Left lung (tissue), 10 donors: ENCODE data around the gene FXYD4. TPM values are rescaled to one million over a fixed set of nuclear protein-coding genes. Genes with fewer than 3 reads are reported as not detected.
A peak's percentile ranks its signal among the peaks of the same experiment; 100 is the strongest.

ENCODE experiments used
- ATAC-seq: fragments of 200-7000 bp; cut with Tn5 transposase; one replicate; pipeline ENCODE4 v1.9.1; 2020; ENCODE audit warnings: moderate library complexity
- DNase-seq, 4 donors: peaks; one replicate each; pipeline ENCODE4 v3.0.0-alpha.2; 2013 to 2020
- H3K27ac ChIP-seq, 2 donors: fragments of 200-600 bp; sonication (generic) in 1 of 2; one replicate each; pipeline versions ENCODE4 v1.5.0 to v1.8.0; 2020 to 2021
- H3K27me3 ChIP-seq, 2 donors: fragments of 200-600 bp; sonication (generic) in 1 of 2; one replicate each; pipeline versions ENCODE4 v1.5.0 to v1.8.0; 2020 to 2021
- H3K36me3 ChIP-seq, 2 donors: fragments of 200-600 bp; sonication (generic) in 1 of 2; one replicate each; pipeline versions ENCODE4 v1.5.0 to v1.8.0; 2020 to 2021
- H3K4me1 ChIP-seq, 2 donors: fragments of 200-600 bp; one replicate each; pipeline ENCODE4 v1.8.0; 2021
- H3K4me3 ChIP-seq, 2 donors: fragments of 200-600 bp; sonication (generic) in 1 of 2; one replicate each; pipeline versions ENCODE4 v1.5.0 to v1.8.0; 2020 to 2021; ENCODE audit warnings: mild to moderate bottlenecking in 1 of 2
- H3K9me3 ChIP-seq, 2 donors: fragments of 200-600 bp; sonication (generic) in 1 of 2; one replicate each; pipeline versions ENCODE4 v1.5.0 to v1.8.0; 2020 to 2021
- intact Hi-C, 2 donors: fragments of 100-400 bp; cut with DNase I; formaldehyde crosslinking; loops; one replicate each; pipeline versions ENCODE4 v1.11.2 to v1.14.2; 2022
- polyA plus RNA-seq, 6 donors: library from polyadenylated mRNA; unstranded; fragments of 120-200 nt; gene quantifications; one replicate each; pipeline ENCODE4 v1.2.1, GENCODE V29; 2013; ENCODE audit not compliant: insufficient read length in 6 of 6
- total RNA-seq, 2 donors: library from RNA; stranded (reverse); fragmentation: NEBNext Ultra II Directional; extraction: Animal tissue kit (Norgen Biotek cat#: 25700); gene quantifications; one replicate each; pipeline ENCODE4 v1.2.1, GENCODE V29; 2021
- TF ChIP-seq, protein P1 (sequence below), 2 donors: fragments of 200-600 bp; sonication (generic) in 1 of 2; IDR thresholded peaks; one replicate each; pipeline versions ENCODE4 v1.5.0 to v1.8.0; 2021; ENCODE audit warnings: antibody characterized with exemption in 2 of 2
- donor health status: DM: no; HTN: yes; CAD: no.
- donor health status: DM: no; HTN: no; CAD: no.

Gene FXYD4
- total and polyA plus RNA-seq, 8 donors, result 1.0 to 6.0 TPM; not detected in 6

DNA sequence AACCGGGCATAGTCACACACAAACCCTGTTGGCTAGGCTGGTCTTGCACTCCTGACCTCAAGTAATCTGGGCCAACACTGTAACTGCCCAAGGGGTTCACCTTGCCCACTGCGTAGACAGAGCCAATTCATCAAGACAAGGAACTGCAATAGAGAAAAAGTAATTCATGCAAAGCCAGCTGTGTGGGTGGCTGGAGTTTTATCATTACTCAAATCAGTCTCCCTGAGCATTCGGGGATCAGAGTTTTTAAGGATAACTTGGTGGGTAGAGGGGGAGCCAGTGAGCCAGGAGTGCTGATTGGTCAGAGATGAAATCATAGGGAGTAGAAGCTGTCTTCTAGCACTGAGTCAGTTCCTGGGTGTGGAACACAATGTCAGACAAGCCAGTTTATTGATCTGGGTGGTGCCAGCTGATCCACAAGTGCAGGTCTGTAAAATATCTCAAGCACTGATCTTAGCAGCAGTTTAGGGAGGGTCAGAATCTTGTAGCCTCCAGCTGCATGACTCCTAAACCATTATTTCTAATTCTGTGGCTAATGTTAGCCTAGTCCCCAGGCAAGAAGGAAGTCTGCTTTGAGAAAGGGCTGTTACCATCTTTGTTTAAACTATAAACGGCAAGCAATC lies 15.6 kb upstream of the FXYD4 start:
- H3K4me3 ChIP-seq, result no peak overlapping the region
- DNase-seq, result no peak
- no peak for ATAC-seq

DNA sequence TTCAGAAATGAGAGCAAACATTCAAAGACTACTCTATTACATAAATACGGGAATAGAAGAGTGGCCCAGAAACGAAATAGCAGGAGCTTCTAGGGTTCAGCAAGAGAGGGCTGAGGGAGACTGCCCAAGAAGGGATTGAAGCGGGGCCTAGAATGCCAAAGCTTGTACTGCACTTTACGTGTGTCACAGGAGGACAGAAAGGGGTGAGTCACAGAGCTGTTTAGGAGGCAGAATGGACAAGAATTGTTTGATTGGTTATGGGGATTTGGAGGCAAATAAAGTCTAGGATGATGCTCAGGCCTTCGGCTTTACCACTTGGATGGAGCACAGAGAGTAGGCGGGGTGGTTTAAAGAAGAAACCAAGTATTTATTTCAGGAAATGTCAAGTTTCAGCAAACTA lies 11.3 kb upstream of the FXYD4 start:
- ATAC-seq, result no peak
- intact Hi-C loops, result no loop called here

More for the DNA sequence above, 15.6 kb upstream of the FXYD4 start:
- intact Hi-C loops, result no loop called here
- TF ChIP-seq, protein P1, sequence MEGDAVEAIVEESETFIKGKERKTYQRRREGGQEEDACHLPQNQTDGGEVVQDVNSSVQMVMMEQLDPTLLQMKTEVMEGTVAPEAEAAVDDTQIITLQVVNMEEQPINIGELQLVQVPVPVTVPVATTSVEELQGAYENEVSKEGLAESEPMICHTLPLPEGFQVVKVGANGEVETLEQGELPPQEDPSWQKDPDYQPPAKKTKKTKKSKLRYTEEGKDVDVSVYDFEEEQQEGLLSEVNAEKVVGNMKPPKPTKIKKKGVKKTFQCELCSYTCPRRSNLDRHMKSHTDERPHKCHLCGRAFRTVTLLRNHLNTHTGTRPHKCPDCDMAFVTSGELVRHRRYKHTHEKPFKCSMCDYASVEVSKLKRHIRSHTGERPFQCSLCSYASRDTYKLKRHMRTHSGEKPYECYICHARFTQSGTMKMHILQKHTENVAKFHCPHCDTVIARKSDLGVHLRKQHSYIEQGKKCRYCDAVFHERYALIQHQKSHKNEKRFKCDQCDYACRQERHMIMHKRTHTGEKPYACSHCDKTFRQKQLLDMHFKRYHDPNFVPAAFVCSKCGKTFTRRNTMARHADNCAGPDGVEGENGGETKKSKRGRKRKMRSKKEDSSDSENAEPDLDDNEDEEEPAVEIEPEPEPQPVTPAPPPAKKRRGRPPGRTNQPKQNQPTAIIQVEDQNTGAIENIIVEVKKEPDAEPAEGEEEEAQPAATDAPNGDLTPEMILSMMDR (IDR thresholded peaks at IDR 0.05), result no peak
- Histone ChIP-seq H3K4me1 (no peaks in the 10 kb centered on the region), H3K36me3 (no peaks in the 10 kb centered on the region), H3K9me3 (no peaks in the 10 kb centered on the region), H3K27ac (no peak overlapping the region), H3K27me3 (peaks cover 0 to 18% of the 10 kb centered on the region in 2 donors)

DNA sequence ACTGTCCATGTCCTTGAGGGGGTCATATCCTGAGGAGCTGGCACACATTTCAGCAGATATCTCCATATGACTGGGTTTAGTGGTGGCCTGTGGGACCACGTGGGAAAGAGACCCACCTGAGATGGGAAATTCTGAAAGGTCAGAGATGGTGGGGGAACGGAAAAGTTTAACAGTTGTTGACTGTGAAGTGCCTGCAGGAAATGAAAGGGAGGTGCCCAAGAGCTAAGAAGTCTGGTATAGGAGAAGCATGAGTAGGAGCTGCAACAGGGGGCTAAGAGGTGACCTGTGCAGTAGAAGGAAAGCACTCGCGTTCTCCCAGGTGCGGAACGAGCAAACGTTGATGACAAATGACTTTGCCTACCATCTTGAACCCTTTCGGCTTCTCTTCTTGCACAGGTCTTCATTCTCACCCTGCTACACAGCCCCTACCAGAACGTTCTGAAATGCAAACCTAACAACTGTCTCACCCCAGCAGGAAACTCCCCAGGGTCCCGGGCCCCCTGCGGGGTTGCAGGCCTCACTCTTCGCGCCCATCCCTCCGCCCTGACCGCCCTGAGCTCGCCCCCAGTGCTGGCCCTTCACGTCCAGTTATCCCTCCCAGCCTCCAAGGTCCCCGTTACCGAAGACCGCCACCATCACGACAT lies 9.8 kb upstream of the FXYD4 start:
- peak overlapping the region; percentile 39 to 63 for H3K4me3 ChIP-seq
- peaks cover 0 to 8% of the 10 kb centered on the region in 2 donors for H3K4me1 ChIP-seq
- intact Hi-C loops, result no loop called here
- TF ChIP-seq, protein P1 (IDR thresholded peaks at IDR 0.05), result no peak
- peak overlapping the region; percentile 82 for H3K27ac ChIP-seq
- peak in 1 of 4 donors; percentile 3 for DNase-seq
- H3K27me3 ChIP-seq, result no peaks in the 10 kb centered on the region
- ATAC-seq, result peak; percentile 13
- no peaks in the 10 kb centered on the region for H3K36me3 ChIP-seq
- no peaks in the 10 kb centered on the region for H3K9me3 ChIP-seq

More for the DNA sequence above, 11.3 kb upstream of the FXYD4 start:
- Histone ChIP-seq H3K27me3 (no peaks in the 10 kb centered on the region), H3K4me3 (no peak overlapping the region), H3K9me3 (no peaks in the 10 kb centered on the region), H3K4me1 (peaks cover 0 to 8% of the 10 kb centered on the region in 2 donors), H3K27ac (no peak overlapping the region), H3K36me3 (no peaks in the 10 kb centered on the region)
- TF ChIP-seq, protein P1 (IDR thresholded peaks at IDR 0.05), result no peak
- no peak for DNase-seq

DNA sequence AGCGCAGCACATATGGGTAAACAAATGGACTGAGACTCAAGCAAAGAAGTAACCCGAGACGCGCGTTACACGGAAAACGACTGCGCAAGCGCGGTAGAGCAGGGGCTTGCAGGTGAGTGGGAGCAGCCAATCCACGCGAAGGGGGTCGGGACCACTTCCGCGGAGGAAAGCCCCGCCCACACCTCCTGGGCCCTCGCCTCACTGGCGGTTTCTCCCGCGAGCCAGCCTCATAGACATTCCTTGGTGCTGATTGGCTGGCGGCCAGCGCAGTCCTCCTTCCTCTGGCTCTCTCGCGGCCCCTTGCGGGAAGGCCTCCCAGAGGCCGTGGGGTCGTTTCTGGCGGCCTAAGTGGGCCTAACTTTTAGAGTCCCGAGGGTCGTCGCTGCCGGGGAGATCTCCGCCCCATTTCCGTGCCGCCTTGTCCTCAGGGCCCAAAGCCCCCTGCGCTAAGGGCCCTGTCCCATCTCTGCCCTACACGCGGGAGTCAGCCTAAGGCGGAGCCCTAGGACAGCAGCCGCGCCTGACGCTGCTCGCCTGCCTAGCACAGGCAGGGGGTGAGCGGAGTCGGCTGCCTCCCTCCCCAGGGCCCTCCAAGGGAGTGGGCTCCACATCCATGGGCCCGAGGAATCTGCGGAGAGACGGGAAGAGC lies 9.1 kb upstream of the FXYD4 start:
- TF ChIP-seq, protein P1 (IDR thresholded peaks at IDR 0.05), result peak; percentile 29
- H3K27me3 ChIP-seq, result no peaks in the 10 kb centered on the region
- H3K36me3 ChIP-seq, result no peaks in the 10 kb centered on the region
- peak overlapping the region; percentile 82 for H3K27ac ChIP-seq
- no peaks in the 10 kb centered on the region for H3K9me3 ChIP-seq
- ATAC-seq, result peak; percentile 99
- intact Hi-C loops, result no loop called here
- peaks cover 0 to 8% of the 10 kb centered on the region in 2 donors for H3K4me1 ChIP-seq
- peak overlapping the region; percentile 39 to 63 for H3K4me3 ChIP-seq
- peak; percentile 83 to 99 (median 97) for DNase-seq

DNA sequence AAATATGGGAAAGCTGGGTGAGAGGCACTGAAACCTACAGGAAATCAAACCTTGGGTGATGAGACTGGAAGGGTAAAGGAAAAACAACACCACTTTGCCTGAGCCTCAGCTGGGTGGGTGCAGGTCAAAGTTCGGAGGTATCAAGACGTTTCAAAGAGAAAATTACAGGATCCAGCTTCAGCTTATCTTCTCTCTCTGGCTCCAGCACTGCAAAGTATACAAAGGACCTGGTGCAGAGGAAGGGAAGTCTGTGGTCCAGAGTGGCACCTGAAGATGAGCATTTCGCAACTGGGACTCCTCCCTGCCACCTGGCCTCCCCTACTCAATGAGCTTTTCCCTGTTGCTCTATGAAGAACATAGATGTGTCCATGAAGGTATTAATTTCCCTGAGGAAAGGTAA lies 6.4 kb upstream of the FXYD4 start:
- TF ChIP-seq, protein P1 (IDR thresholded peaks at IDR 0.05), result no peak
- ATAC-seq, result no peak
- intact Hi-C loops, result no loop called here

More for the DNA sequence above, 6.4 kb upstream of the FXYD4 start:
- Histone ChIP-seq H3K4me3 (no peak overlapping the region), H3K36me3 (no peaks in the 10 kb centered on the region), H3K27me3 (no peaks in the 10 kb centered on the region), H3K27ac (no peak overlapping the region), H3K4me1 (peaks cover 0 to 8% of the 10 kb centered on the region in 2 donors), H3K9me3 (no peaks in the 10 kb centered on the region)
- no peak for DNase-seq
